Measurements from ENCODE around the gene SLC35B3.
"Not testable (repeated sequence)": the region's sequence is repeated elsewhere in the genome, so short reads cannot be mapped to it uniquely, and the experiment has no call there.

The SLC35B3 gene

GRCh38 chr6:8435093-8435844 lies at the start of gene SLC35B3:
SLC35B3 (minus strand) TSS chr6:8435545.
- Histone ChIP-seq H3K4me3 (ENCODE audit: low read depth, low read length) (peak within 1 kb of the TSS; percentile 92), H2AFZ (ENCODE audit: low read length, unreplicated experiment) (peak within 1 kb of the TSS; percentile 96), H3K79me2 (ENCODE audit: control insufficient read depth, insufficient read depth, low read length, unreplicated experiment) (peaks cover 45% of the 10 kb centered on the region), H3K27ac (ENCODE audit: low read depth, low read length) (peak within 1 kb of the TSS; percentile 85), H3K36me3 (ENCODE audit: insufficient read depth, low read length) (peaks cover 7% of the 10 kb centered on the region; the same call in 1 of the 2 replicates), H3K27me3 (ENCODE audit: insufficient read depth, low read length) (no peaks in the 10 kb centered on the region), H3K4me1 (ENCODE audit: control insufficient read depth, insufficient read depth, low read length, unreplicated experiment) (peaks cover 26% of the 10 kb centered on the region)

DNA sequence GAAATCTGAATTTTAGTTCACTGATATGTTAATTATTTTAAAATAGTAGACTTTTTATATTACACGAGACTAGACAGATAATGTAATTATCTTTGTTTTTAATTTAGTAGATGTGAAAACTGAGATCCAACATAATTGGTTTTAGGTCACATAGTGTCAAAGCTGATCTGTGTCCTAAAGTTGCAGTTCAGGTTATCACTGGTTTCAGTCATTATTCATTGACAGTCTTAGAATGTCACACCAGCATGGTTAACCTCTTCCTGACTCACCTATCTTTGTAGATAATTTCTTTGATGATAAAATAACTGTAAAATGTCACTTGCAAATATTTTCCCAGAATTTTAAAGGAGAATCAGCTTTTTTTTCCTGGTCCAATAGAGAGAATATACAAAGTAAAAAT lies 48.3 kb upstream of the SLC35B3 start:
- H3K36me3 ChIP-seq (ENCODE audit: insufficient read depth, low read length): no peaks in the 10 kb centered on the region

GRCh38 chr6:8481727-8482126 lies 46.4 kb upstream of the SLC35B3 start:
- H3K4me1 ChIP-seq (ENCODE audit: control insufficient read depth, insufficient read depth, low read length, unreplicated experiment): no peaks in the 10 kb centered on the region
- no peak overlapping the region for H2AFZ ChIP-seq (ENCODE audit: low read length, unreplicated experiment)
- H3K27me3 ChIP-seq (ENCODE audit: insufficient read depth, low read length): no peaks in the 10 kb centered on the region
- no peaks in the 10 kb centered on the region for H3K79me2 ChIP-seq (ENCODE audit: control insufficient read depth, insufficient read depth, low read length, unreplicated experiment)
- no peak overlapping the region for H3K4me3 ChIP-seq (ENCODE audit: low read depth, low read length)
- H3K27ac ChIP-seq (ENCODE audit: low read depth, low read length): no peak overlapping the region
- H3K36me3 ChIP-seq (ENCODE audit: insufficient read depth, low read length): no peaks in the 10 kb centered on the region

More for the DNA sequence above, 48.3 kb upstream of the SLC35B3 start:
- Histone ChIP-seq H3K4me3 (ENCODE audit: low read depth, low read length) (no peak overlapping the region), H3K4me1 (ENCODE audit: control insufficient read depth, insufficient read depth, low read length, unreplicated experiment) (no peaks in the 10 kb centered on the region), H3K27me3 (ENCODE audit: insufficient read depth, low read length) (no peaks in the 10 kb centered on the region), H2AFZ (ENCODE audit: low read length, unreplicated experiment) (no peak overlapping the region), H3K27ac (ENCODE audit: low read depth, low read length) (no peak overlapping the region), H3K79me2 (ENCODE audit: control insufficient read depth, insufficient read depth, low read length, unreplicated experiment) (no peaks in the 10 kb centered on the region)

GRCh38 chr6:8478418-8478817 lies 43.1 kb upstream of the SLC35B3 start:
- Histone ChIP-seq H3K4me1 (ENCODE audit: control insufficient read depth, insufficient read depth, low read length, unreplicated experiment) (no peaks in the 10 kb centered on the region), H3K4me3 (ENCODE audit: low read depth, low read length) (no peak overlapping the region), H3K79me2 (ENCODE audit: control insufficient read depth, insufficient read depth, low read length, unreplicated experiment) (no peaks in the 10 kb centered on the region), H2AFZ (ENCODE audit: low read length, unreplicated experiment) (no peak overlapping the region), H3K36me3 (ENCODE audit: insufficient read depth, low read length) (no peaks in the 10 kb centered on the region), H3K27ac (ENCODE audit: low read depth, low read length) (no peak overlapping the region), H3K27me3 (ENCODE audit: insufficient read depth, low read length) (no peaks in the 10 kb centered on the region)

- Histone ChIP-seq H3K36me3 (ENCODE audit: insufficient read depth, low read length) (no peaks in the 10 kb centered on the region), H3K27ac (ENCODE audit: low read depth, low read length) (no peak overlapping the region), H3K27me3 (ENCODE audit: insufficient read depth, low read length) (no peaks in the 10 kb centered on the region), H2AFZ (ENCODE audit: low read length, unreplicated experiment) (no peak overlapping the region), H3K79me2 (ENCODE audit: control insufficient read depth, insufficient read depth, low read length, unreplicated experiment) (no peaks in the 10 kb centered on the region), H3K4me3 (ENCODE audit: low read depth, low read length) (no peak overlapping the region), H3K4me1 (ENCODE audit: control insufficient read depth, insufficient read depth, low read length, unreplicated experiment) (no peaks in the 10 kb centered on the region)
These were observed 41.3 kb upstream of the SLC35B3 start for GRCh38 chr6:8476656-8477055.

DNA sequence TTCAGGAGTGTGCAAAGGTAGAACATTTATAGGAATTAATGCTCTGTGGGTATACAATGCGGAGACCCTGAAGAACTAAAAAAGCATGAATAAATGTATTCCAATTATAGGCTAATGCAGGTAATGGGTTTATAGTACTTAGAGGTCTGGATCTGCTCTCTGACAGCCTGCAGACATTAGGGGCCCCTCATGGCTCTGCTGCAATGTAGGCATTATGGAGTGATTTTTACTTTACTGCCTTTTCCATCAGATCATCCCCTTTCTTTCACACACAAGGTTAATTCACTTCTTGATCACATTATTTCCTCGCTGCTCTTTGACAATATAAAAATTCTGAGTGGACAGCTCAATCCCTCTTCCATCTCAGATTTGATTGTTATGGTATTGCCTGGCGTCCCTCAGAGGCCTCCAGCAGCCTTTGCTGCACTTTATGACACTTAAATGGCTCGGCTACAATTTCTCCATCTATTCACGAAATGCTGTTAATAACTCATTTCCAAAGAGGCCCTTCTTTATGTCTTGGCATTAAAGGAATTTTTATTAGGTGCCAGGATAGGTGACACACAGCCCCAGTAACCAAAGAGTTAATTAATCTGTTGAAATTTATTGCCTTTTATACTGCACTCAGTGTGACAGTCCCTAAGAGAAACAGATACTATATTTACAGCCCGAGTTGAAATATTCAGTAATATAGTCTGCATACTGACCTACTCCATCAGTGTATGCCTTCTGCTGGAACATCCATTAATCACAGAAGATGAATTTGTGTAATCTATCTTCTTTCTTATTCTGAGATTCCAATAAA lies 33.4 kb upstream of the SLC35B3 start:
- H3K4me1 ChIP-seq (ENCODE audit: control insufficient read depth, insufficient read depth, low read length, unreplicated experiment): no peaks in the 10 kb centered on the region

GRCh38 chr6:8462694-8463093 lies 27.3 kb upstream of the SLC35B3 start:
- H3K36me3 ChIP-seq (ENCODE audit: insufficient read depth, low read length): no peaks in the 10 kb centered on the region
- H3K27me3 ChIP-seq (ENCODE audit: insufficient read depth, low read length): no peaks in the 10 kb centered on the region
- H3K4me1 ChIP-seq (ENCODE audit: control insufficient read depth, insufficient read depth, low read length, unreplicated experiment): no peaks in the 10 kb centered on the region
- no peak overlapping the region for H3K27ac ChIP-seq (ENCODE audit: low read depth, low read length)
- no peaks in the 10 kb centered on the region for H3K79me2 ChIP-seq (ENCODE audit: control insufficient read depth, insufficient read depth, low read length, unreplicated experiment)
- H2AFZ ChIP-seq (ENCODE audit: low read length, unreplicated experiment): no peak overlapping the region
- H3K4me3 ChIP-seq (ENCODE audit: low read depth, low read length): no peak overlapping the region

More for the DNA sequence above, 33.4 kb upstream of the SLC35B3 start:
- Histone ChIP-seq H3K27ac (ENCODE audit: low read depth, low read length) (no peak overlapping the region), H3K4me3 (ENCODE audit: low read depth, low read length) (no peak overlapping the region), H3K79me2 (ENCODE audit: control insufficient read depth, insufficient read depth, low read length, unreplicated experiment) (no peaks in the 10 kb centered on the region), H3K36me3 (ENCODE audit: insufficient read depth, low read length) (no peaks in the 10 kb centered on the region), H3K27me3 (ENCODE audit: insufficient read depth, low read length) (no peaks in the 10 kb centered on the region), H2AFZ (ENCODE audit: low read length, unreplicated experiment) (no peak overlapping the region)

DNA sequence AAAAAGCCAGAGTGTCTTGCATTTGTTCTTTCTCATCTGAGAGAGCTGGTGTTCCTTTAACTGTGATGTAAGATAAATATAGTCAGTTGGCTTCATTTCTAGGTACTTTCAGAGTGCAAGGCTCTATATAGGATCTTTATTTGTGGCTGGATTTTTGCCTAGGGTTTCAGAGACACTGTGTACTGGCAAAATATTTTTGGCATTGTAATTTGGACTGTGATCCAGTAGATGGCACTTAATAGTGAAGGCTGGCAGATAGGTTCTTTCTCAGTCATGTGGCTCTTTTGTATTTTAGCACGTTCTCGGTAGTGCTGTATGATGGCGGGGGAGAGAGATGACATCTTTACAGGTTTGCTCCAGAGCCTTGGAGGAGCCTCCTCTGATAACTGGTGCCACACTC lies 26.8 kb upstream of the SLC35B3 start:
- H2AFZ ChIP-seq (ENCODE audit: low read length, unreplicated experiment): no peak overlapping the region

DNA sequence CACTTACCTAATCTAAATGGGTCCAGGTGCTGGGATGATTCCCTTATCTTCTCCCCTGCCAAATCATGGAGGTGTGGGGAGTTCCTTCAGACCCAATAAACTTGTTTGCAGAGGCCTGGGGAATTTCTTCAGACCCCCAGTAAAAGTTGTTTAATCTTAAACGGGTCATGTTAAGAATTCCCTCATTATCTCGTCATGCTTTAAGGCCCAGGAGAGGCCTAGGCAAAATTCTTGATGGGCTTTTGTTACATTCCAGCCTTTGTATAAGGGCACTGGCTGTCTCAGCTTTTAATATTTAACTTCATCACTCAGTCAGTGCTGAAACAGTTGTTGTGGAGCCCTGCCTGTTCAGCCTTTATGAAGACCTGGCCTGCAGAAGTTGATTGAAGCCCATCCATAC lies 11.0 kb upstream of the SLC35B3 start:
- H3K4me3 ChIP-seq (ENCODE audit: low read depth, low read length): no peak overlapping the region
- H3K36me3 ChIP-seq (ENCODE audit: insufficient read depth, low read length): no peaks in the 10 kb centered on the region
- no peaks in the 10 kb centered on the region for H3K27me3 ChIP-seq (ENCODE audit: insufficient read depth, low read length)
- no peaks in the 10 kb centered on the region for H3K79me2 ChIP-seq (ENCODE audit: control insufficient read depth, insufficient read depth, low read length, unreplicated experiment)
- H3K4me1 ChIP-seq (ENCODE audit: control insufficient read depth, insufficient read depth, low read length, unreplicated experiment): no peaks in the 10 kb centered on the region
- H3K27ac ChIP-seq (ENCODE audit: low read depth, low read length): no peak overlapping the region
- no peak overlapping the region for H2AFZ ChIP-seq (ENCODE audit: low read length, unreplicated experiment)

More for the DNA sequence above, 26.8 kb upstream of the SLC35B3 start:
- Histone ChIP-seq H3K4me3 (ENCODE audit: low read depth, low read length) (no peak overlapping the region), H3K79me2 (ENCODE audit: control insufficient read depth, insufficient read depth, low read length, unreplicated experiment) (no peaks in the 10 kb centered on the region), H3K4me1 (ENCODE audit: control insufficient read depth, insufficient read depth, low read length, unreplicated experiment) (no peaks in the 10 kb centered on the region), H3K27me3 (ENCODE audit: insufficient read depth, low read length) (no peaks in the 10 kb centered on the region), H3K36me3 (ENCODE audit: insufficient read depth, low read length) (no peaks in the 10 kb centered on the region), H3K27ac (ENCODE audit: low read depth, low read length) (no peak overlapping the region)

- not testable (repeated sequence) for H3K27me3 ChIP-seq (ENCODE audit: insufficient read depth, low read length); H3K36me3 ChIP-seq (ENCODE audit: insufficient read depth, low read length); H3K79me2 ChIP-seq (ENCODE audit: control insufficient read depth, insufficient read depth, low read length, unreplicated experiment); H3K4me1 ChIP-seq (ENCODE audit: control insufficient read depth, insufficient read depth, low read length, unreplicated experiment); H3K4me3 ChIP-seq (ENCODE audit: low read depth, low read length); H2AFZ ChIP-seq (ENCODE audit: low read length, unreplicated experiment); H3K27ac ChIP-seq (ENCODE audit: low read depth, low read length)
These were observed 10.6 kb upstream of the SLC35B3 start for GRCh38 chr6:8445930-8446329.

- Histone ChIP-seq H3K79me2 (ENCODE audit: control insufficient read depth, insufficient read depth, low read length, unreplicated experiment) (no peaks in the 10 kb centered on the region), H3K27me3 (ENCODE audit: insufficient read depth, low read length) (no peaks in the 10 kb centered on the region), H2AFZ (ENCODE audit: low read length, unreplicated experiment) (no peak overlapping the region), H3K4me1 (ENCODE audit: control insufficient read depth, insufficient read depth, low read length, unreplicated experiment) (no peaks in the 10 kb centered on the region), H3K36me3 (ENCODE audit: insufficient read depth, low read length) (no peaks in the 10 kb centered on the region), H3K27ac (ENCODE audit: low read depth, low read length) (no peak overlapping the region), H3K4me3 (ENCODE audit: low read depth, low read length) (no peak overlapping the region)
These were observed 6.8 kb upstream of the SLC35B3 start for GRCh38 chr6:8442150-8442549.

All from ACC112 (cell line).